T-helper 17 cell (primary cell): ENCODE results near the gene GBX1. TPM values are rescaled to one million over a fixed set of nuclear protein-coding genes. Genes with fewer than 3 reads are reported as not detected.

Experiments used
- ATAC-seq: fragments of 150-1000 bp; cut with Tn5 transposase; 2 replicates; pipeline ENCODE4 v1.10.0; 2021; ENCODE audit warnings: mild to moderate bottlenecking, moderate library complexity
- DNase-seq, 3 donors: peaks; one replicate each; pipeline versions ENCODE4 v3.0.0 to v3.0.0-alpha.2; 2020 to 2021
- H3K9me3 ChIP-seq: one replicate; pipeline ENCODE4 v1.7.0; 2013; ENCODE audit warnings: low read length, mild to moderate bottlenecking; ENCODE audit not compliant: control insufficient read depth, poor library complexity, severe bottlenecking
- H3K27ac Mint-ChIP-seq: one replicate; pipeline ENCODE4 v1.8.0; 2022; ENCODE audit warnings: mild to moderate bottlenecking, moderate library complexity, mixed read lengths
- H3K27me3 Mint-ChIP-seq: one replicate; pipeline ENCODE4 v1.8.0; 2022; ENCODE audit warnings: mixed read lengths
- H3K36me3 Mint-ChIP-seq: one replicate; pipeline ENCODE4 v1.8.0; 2022; ENCODE audit warnings: low read depth, mixed read lengths
- H3K4me1 Mint-ChIP-seq: one replicate; pipeline ENCODE4 v1.8.0; 2022; ENCODE audit warnings: mild to moderate bottlenecking, mixed read lengths
- H3K4me3 Mint-ChIP-seq: one replicate; pipeline ENCODE4 v1.8.0; 2022; ENCODE audit warnings: mild to moderate bottlenecking, moderate library complexity, mixed read lengths
- total RNA-seq, 4 donors: library from RNA in 2 of 4; stranded (reverse) in 2 of 4; gene quantifications; one replicate each; pipeline ENCODE4 v1.2.3 and lab custom pipeline; 2022 to 2026

Gene GBX1
- total RNA-seq, 2 donors from 2014 or later, result not detected

GRCh38 chr7:151114151-151115090 is 53.1 kb downstream of the GBX1 start:
- H3K36me3 Mint-ChIP-seq, result peaks cover 6% of the 10 kb centered on the region
- no peaks in the 10 kb centered on the region for H3K9me3 ChIP-seq
- DNase-seq, result no peak
- ATAC-seq, result no peak
- H3K4me1 Mint-ChIP-seq, result peaks cover 19% of the 10 kb centered on the region
- peak overlapping the region; percentile 36 for H3K4me3 Mint-ChIP-seq
- no peak overlapping the region for H3K27ac Mint-ChIP-seq
- H3K27me3 Mint-ChIP-seq, result no peaks in the 10 kb centered on the region

DNA sequence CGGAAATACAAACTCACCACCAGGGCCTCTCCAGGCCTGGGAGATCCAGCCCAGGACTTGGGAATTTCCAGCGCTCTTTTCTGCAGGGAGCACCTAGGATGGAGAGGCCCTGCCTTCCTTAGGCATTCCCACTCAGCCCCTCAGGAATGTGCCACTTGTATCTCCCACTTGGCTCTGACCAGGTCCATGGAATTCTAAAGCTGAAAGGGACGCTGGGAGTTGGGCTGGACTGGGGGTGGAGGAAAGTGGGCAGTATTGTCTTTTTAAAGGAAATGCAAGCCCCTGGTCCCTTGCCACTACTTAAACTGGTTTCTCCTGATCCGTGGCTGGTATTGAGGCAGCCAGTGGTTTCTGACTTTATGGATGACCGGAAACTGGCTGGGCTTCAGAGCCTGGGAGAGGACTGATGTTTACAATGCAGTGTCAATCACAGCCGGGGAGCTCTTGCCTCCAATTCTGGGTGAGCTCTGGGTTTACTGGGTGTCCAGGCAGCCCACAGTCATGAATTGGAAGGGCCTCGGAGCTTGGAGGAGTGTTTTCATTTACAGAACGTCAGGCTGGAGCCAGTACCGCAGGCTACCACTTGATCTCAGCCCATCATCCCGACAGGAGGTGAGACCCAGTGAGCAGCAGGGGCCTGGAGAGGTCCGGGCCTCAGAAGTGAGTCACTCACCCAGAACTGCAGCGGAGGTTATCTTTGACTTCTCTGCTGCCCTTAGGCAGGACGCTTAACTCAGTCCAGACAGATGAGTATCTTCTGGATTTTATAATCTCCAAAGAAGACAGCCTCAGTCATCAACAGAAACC is 53.9 kb downstream of the GBX1 start:
- no peaks in the 10 kb centered on the region for H3K9me3 ChIP-seq
- Mint-ChIP-seq H3K4me1 (peaks cover 17% of the 10 kb centered on the region), H3K36me3 (no peaks in the 10 kb centered on the region), H3K27ac (no peak overlapping the region), H3K27me3 (no peaks in the 10 kb centered on the region), H3K4me3 (peak overlapping the region; percentile 36)
- no peak for ATAC-seq
- no peak for DNase-seq

- peaks cover 9% of the 10 kb centered on the region for H3K4me1 Mint-ChIP-seq
- H3K27ac Mint-ChIP-seq, result no peak overlapping the region
- DNase-seq (peak; percentile 54 to 72 (median 58)), ATAC-seq (peak; percentile 72)
- no peaks in the 10 kb centered on the region for H3K36me3 Mint-ChIP-seq
- H3K27me3 Mint-ChIP-seq, result no peaks in the 10 kb centered on the region
- H3K9me3 ChIP-seq, result no peaks in the 10 kb centered on the region
- H3K4me3 Mint-ChIP-seq, result no peak overlapping the region
Observed at GRCh38 chr7:151110941-151111645, 56.4 kb downstream of the GBX1 start.

DNA sequence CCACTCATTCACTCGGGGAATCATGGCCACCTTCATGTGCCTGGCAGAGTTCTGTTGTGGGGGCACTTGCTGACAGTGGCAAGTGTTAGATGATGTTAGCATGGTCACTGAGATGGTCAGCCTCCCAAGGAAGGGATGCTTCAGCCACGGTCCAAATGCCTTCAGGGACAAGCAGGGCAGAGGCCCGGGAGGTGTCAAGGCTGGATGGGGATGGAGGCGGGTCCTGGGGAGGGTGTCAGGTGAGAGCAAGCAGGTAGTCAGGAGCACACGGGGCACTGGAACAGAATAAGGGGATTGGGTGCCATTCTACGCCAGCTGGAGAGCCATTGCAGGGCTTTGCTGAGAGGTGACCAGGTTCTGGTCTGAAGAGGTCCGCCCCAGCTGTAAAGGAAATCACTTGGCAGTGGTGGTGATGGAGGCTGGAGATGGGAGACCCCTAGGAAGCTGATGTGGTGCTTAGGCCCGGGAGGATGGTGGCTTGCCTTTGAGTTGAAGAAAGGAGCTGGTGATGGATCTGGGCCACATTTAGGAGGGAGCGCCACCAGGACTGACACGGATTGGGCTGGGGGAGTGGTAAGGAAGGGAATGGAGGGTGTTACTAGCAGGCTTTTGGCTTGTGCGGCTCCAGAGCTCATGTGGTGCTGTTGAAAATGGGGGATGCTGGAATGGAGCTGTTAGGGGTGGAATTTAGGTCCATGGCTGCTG is 57.1 kb downstream of the GBX1 start:
- H3K27ac Mint-ChIP-seq, result no peak overlapping the region
- peaks cover 6% of the 10 kb centered on the region for H3K4me1 Mint-ChIP-seq
- no peaks in the 10 kb centered on the region for H3K36me3 Mint-ChIP-seq
- ATAC-seq (no peak), DNase-seq (no peak)
- no peak overlapping the region for H3K4me3 Mint-ChIP-seq
- H3K9me3 ChIP-seq, result no peaks in the 10 kb centered on the region
- H3K27me3 Mint-ChIP-seq, result no peaks in the 10 kb centered on the region

GRCh38 chr7:151109094-151110048 is 58.1 kb downstream of the GBX1 start:
- H3K4me1 Mint-ChIP-seq, result peaks cover 7% of the 10 kb centered on the region
- H3K36me3 Mint-ChIP-seq, result no peaks in the 10 kb centered on the region
- no peaks in the 10 kb centered on the region for H3K27me3 Mint-ChIP-seq
- DNase-seq (no peak), ATAC-seq (no peak)
- H3K4me3 Mint-ChIP-seq, result no peak overlapping the region
- H3K27ac Mint-ChIP-seq, result no peak overlapping the region
- H3K9me3 ChIP-seq, result no peaks in the 10 kb centered on the region

- H3K27ac Mint-ChIP-seq, result no peak overlapping the region
- ATAC-seq, result no peak
- H3K4me1 Mint-ChIP-seq, result peaks cover 11% of the 10 kb centered on the region
- no peaks in the 10 kb centered on the region for H3K9me3 ChIP-seq
- H3K27me3 Mint-ChIP-seq, result no peaks in the 10 kb centered on the region
- H3K36me3 Mint-ChIP-seq, result peaks cover 4% of the 10 kb centered on the region
- DNase-seq, result no peak
- no peak overlapping the region for H3K4me3 Mint-ChIP-seq
Observed at GRCh38 chr7:151107882-151108281, 59.6 kb downstream of the GBX1 start.

- H3K4me3 Mint-ChIP-seq, result no peak overlapping the region
- ATAC-seq, result no peak
- no peak for DNase-seq
- peaks cover 4% of the 10 kb centered on the region for H3K36me3 Mint-ChIP-seq
- no peaks in the 10 kb centered on the region for H3K9me3 ChIP-seq
- H3K27me3 Mint-ChIP-seq, result no peaks in the 10 kb centered on the region
- H3K27ac Mint-ChIP-seq, result no peak overlapping the region
- H3K4me1 Mint-ChIP-seq, result peaks cover 7% of the 10 kb centered on the region
Observed at GRCh38 chr7:151104411-151105235, 62.9 kb downstream of the GBX1 start.

- H3K4me1 Mint-ChIP-seq, result peaks cover 5% of the 10 kb centered on the region
- H3K27me3 Mint-ChIP-seq, result no peaks in the 10 kb centered on the region
- no peak overlapping the region for H3K27ac Mint-ChIP-seq
- H3K4me3 Mint-ChIP-seq, result no peak overlapping the region
- DNase-seq, result no peak
- peaks cover 4% of the 10 kb centered on the region for H3K36me3 Mint-ChIP-seq
- no peaks in the 10 kb centered on the region for H3K9me3 ChIP-seq
- no peak for ATAC-seq
Observed at GRCh38 chr7:151103973-151104372, 63.5 kb downstream of the GBX1 start.

GRCh38 chr7:151102991-151103390 is 64.5 kb downstream of the GBX1 start:
- no peak overlapping the region for H3K27ac Mint-ChIP-seq
- no peak for DNase-seq
- no peak for ATAC-seq

DNA sequence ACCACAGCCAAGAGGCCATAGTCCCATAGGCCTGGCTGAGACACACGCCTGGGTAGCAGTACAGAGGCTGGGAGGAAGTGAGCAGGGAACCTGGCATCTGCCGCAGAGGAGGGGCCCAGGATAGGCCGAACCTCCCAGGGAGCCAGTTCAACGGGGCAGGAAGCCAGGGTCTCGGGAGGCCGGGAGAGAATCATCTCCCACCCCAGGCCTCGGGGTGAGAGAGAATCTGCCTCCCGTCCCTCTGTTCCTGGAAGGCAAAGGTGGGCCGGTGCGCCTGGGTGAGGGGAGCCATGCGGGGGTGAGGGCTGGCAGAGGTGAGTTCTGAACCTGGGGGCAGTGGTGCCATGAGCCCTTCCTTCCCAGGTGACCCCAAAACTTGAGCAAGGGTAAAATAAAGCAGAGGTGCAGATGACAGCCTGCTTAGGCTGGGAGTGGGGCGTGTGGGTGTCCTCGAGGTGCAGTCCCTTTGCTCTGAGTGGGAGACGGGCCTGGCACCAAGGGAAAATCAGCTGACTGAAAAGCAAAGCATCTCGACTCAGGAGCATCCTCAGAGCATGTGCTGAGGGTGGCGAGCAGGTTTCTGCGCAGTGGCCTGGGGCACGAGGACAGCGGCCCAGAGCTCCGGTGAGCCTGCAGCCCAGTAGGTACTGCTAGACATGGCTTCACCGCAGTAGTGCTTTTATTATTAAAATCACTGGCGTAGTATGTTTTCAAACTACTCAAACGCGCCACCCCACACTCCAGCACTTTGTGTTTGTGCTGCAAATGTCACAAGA is 65.7 kb downstream of the GBX1 start:
- H3K27me3 Mint-ChIP-seq, result no peaks in the 10 kb centered on the region
- H3K27ac Mint-ChIP-seq, result no peak overlapping the region
- peaks cover 5% of the 10 kb centered on the region for H3K4me1 Mint-ChIP-seq
- H3K4me3 Mint-ChIP-seq, result no peak overlapping the region
- DNase-seq (no peak), ATAC-seq (no peak)
- H3K9me3 ChIP-seq, result no peaks in the 10 kb centered on the region
- peaks cover 4% of the 10 kb centered on the region for H3K36me3 Mint-ChIP-seq

More at GRCh38 chr7:151102991-151103390, 64.5 kb downstream of the GBX1 start:
- Mint-ChIP-seq H3K4me1 (peaks cover 5% of the 10 kb centered on the region), H3K4me3 (no peak overlapping the region), H3K36me3 (peaks cover 4% of the 10 kb centered on the region), H3K27me3 (no peaks in the 10 kb centered on the region)
- H3K9me3 ChIP-seq, result no peaks in the 10 kb centered on the region

GRCh38 chr7:151100921-151101320 is 66.6 kb downstream of the GBX1 start:
- Mint-ChIP-seq H3K27me3 (no peaks in the 10 kb centered on the region), H3K4me3 (no peak overlapping the region), H3K27ac (no peak overlapping the region), H3K36me3 (peaks cover 4% of the 10 kb centered on the region), H3K4me1 (peaks cover 7% of the 10 kb centered on the region)
- H3K9me3 ChIP-seq, result no peaks in the 10 kb centered on the region
- DNase-seq, result no peak
- no peak for ATAC-seq
